GM23248 (cell line): ENCODE data around the gene SYNDIG1. TPM values are rescaled to one million over a fixed set of nuclear protein-coding genes. Genes with fewer than 3 reads are reported as not detected.

Source experiments
- DNase-seq: peaks from one replicate; pipeline ENCODE4 v3.0.0-alpha.2; 2015
- H2AFZ ChIP-seq: fragments of 200-600 bp; sonication (generic); 2 replicates; pipeline ENCODE4 v1.6.1; 2016; ENCODE audit warnings: antibody characterized with exemption
- H3F3A ChIP-seq: fragments of 200-600 bp; sonication (generic); 2 replicates; pipeline ENCODE4 v1.6.1; 2016; ENCODE audit warnings: mild to moderate bottlenecking, antibody characterized with exemption, mixed run types; ENCODE audit not compliant: insufficient read depth
- H3K27ac ChIP-seq: fragments of 200-600 bp; sonication (generic); 2 replicates; pipeline ENCODE4 v1.5.1; 2016; ENCODE audit warnings: mild to moderate bottlenecking
- H3K27me3 ChIP-seq: fragments of 200-600 bp; sonication (generic); replicated peaks from 2 replicates; pipeline ENCODE4 v1.6.1; 2016; ENCODE audit warnings: mild to moderate bottlenecking; ENCODE audit not compliant: insufficient read depth
- H3K36me3 ChIP-seq: fragments of 200-600 bp; sonication (generic); 2 replicates; pipeline ENCODE4 v1.6.1; 2016; ENCODE audit warnings: low read depth, mild to moderate bottlenecking
- H3K4me1 ChIP-seq: fragments of 200-600 bp; sonication (generic); 2 replicates; pipeline ENCODE4 v1.6.1; 2016; ENCODE audit warnings: mild to moderate bottlenecking; ENCODE audit not compliant: insufficient read depth
- H3K4me2 ChIP-seq: fragments of 200-600 bp; sonication (generic); one replicate; pipeline ENCODE4 v1.6.1; 2016; ENCODE audit warnings: mild to moderate bottlenecking; ENCODE audit not compliant: unreplicated experiment
- H3K4me3 ChIP-seq: fragments of 200-600 bp; sonication (generic); 2 replicates; pipeline ENCODE4 v1.5.1; 2016; ENCODE audit warnings: mild to moderate bottlenecking
- H3K79me2 ChIP-seq: fragments of 200-600 bp; sonication (generic); 2 replicates; pipeline ENCODE4 v1.6.1; 2016; ENCODE audit warnings: mild to moderate bottlenecking; ENCODE audit not compliant: insufficient read depth
- H3K9ac ChIP-seq: fragments of 200-600 bp; sonication (generic); 2 replicates; pipeline ENCODE4 v1.6.1; 2016; ENCODE audit warnings: mild to moderate bottlenecking
- H3K9me2 ChIP-seq: fragments of 200-600 bp; sonication (generic); 2 replicates; pipeline ENCODE4 v1.6.1; 2016; ENCODE audit warnings: mixed run types, mild to moderate bottlenecking, moderate library complexity; ENCODE audit not compliant: insufficient read depth
- H3K9me3 ChIP-seq: fragments of 200-600 bp; sonication (generic); one replicate; pipeline ENCODE4 v1.6.1; 2017; ENCODE audit warnings: low read depth
- H4K20me1 ChIP-seq: fragments of 200-600 bp; sonication (generic); 2 replicates; pipeline ENCODE4 v1.6.0; 2016; ENCODE audit not compliant: insufficient read depth
- EZH2 ChIP-seq: fragments of 200-600 bp; sonication (generic); IDR thresholded peaks from 2 replicates; pipeline ENCODE4 v1.6.1; 2018; ENCODE audit warnings: antibody characterized with exemption, mild to moderate bottlenecking; ENCODE audit not compliant: insufficient read depth, poor library complexity, severe bottlenecking
- EZH2phosphoT487 ChIP-seq: fragments of 200-600 bp; sonication (generic); IDR thresholded peaks from 2 replicates; pipeline ENCODE4 v1.6.1; 2018; ENCODE audit warnings: antibody characterized with exemption, moderate library complexity, mild to moderate bottlenecking, low read depth; ENCODE audit not compliant: insufficient read depth
- WGBS, 2 experiments: methylation state at CpG; one replicate each; pipeline ENCODE4 v1.1.6; 2015 to 2017; ENCODE audit warnings: low lambda C conversion rate in 2 of 2, low coverage in 1 of 2; ENCODE audit errors: missing lambda C conversion rate in 2 of 2; 5-methylcytosine and 5-hydroxymethylcytosine counted together
- in situ Hi-C: fragments of 300-500 bp; cut with MboI; formaldehyde crosslinking; loops from 2 replicates; pipeline ENCODE4 v1.15.0; 2020
- polyA plus RNA-seq: library from polyadenylated mRNA; unstranded; fragments of >200 nt; fragmentation: Nextera tagmentation; extraction: Ambion mirVana; gene quantifications from 2 replicates; pipeline ENCODE4 v1.2.1, GENCODE V29; 2016
- total RNA-seq: library from RNA; depleted of rRNA; stranded (reverse); fragments of >200 nt; shearing (Covaris generic); gene quantifications from 2 replicates; pipeline ENCODE4 v1.2.3, GENCODE V29; 2014

Gene SYNDIG1
- total and polyA plus RNA-seq, 2 experiments from 2014 or later = 1.6 to 2.6 TPM

DNA sequence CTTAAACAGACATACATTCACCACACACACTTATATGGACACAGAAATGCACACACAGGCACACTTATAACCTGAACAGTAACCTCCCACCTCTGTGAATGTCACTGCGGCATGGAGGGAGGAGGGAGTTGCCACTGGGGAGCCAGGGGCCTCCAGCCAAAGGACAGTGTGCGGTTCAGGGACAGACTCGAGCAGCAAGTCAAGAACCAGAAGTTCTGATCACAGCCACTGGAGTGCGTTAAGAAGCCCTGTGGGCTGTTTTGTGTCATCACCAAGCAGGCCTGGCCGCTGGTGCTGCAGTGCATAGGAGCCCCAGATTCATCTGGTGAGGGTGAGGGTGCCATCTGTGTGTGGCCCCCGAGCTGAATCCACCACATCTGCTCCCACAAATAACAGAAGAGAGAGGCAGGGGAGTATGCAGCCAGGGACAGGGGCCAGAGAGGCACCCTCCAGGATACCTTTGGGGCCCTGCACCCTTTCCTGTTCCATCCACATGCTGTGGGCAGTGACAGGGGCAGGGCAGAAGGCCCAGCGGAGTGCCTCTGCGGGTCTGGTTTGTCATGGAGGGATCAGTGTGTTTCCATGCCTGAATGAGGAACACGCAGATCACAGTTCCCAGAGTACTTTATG lies 20.3 kb downstream of the SYNDIG1 start:
- no peaks in the 10 kb centered on the region for H3F3A ChIP-seq
- H3K9me2 ChIP-seq = no peaks in the 10 kb centered on the region
- no peaks in the 10 kb centered on the region for H3K27me3 ChIP-seq
- no peaks in the 10 kb centered on the region for H4K20me1 ChIP-seq
- H3K4me3 ChIP-seq = no peak overlapping the region
- H3K27ac ChIP-seq = no peak overlapping the region
- H3K4me2 ChIP-seq = no peak overlapping the region
- no peak overlapping the region for H2AFZ ChIP-seq
- DNase-seq = no peak
- no peaks in the 10 kb centered on the region for H3K79me2 ChIP-seq
- H3K4me1 ChIP-seq = no peaks in the 10 kb centered on the region
- H3K9ac ChIP-seq = no peak overlapping the region
- in situ Hi-C loops = no loop called here
- TF ChIP-seq EZH2 (no peak), EZH2phosphoT487 (no peak)
- WGBS, 2 experiments = 69% methylated on average over 9 of the region's 9 CpGs
- no peaks in the 10 kb centered on the region for H3K9me3 ChIP-seq
- H3K36me3 ChIP-seq = no peaks in the 10 kb centered on the region

DNA sequence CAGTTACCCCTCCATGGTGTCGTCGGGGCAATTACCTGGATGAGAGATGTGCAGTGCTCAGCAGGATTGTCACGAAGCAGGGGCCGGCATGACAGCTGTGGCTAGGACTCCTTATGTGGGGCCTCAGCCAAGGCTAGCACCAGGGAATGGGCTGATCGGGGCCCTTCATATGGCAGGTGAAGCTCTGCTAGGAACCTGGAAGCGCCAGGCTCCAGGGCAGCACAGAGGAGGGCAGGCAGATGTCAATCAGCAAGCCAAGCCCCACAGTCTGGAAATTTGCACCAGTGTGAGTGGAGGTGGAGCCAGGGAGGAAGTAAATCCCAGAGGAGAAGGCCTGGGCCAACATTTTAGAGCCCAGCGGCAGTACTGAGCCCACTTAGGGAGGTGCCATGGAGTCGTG lies 21.2 kb downstream of the SYNDIG1 start:
- Histone ChIP-seq H3K27me3 (no peaks in the 10 kb centered on the region), H3K4me2 (no peak overlapping the region), H3K9me3 (no peaks in the 10 kb centered on the region), H2AFZ (no peak overlapping the region), H3K36me3 (no peaks in the 10 kb centered on the region), H3K9me2 (no peaks in the 10 kb centered on the region), H3K79me2 (no peaks in the 10 kb centered on the region), H3K27ac (no peak overlapping the region), H3K9ac (no peak overlapping the region), H3K4me3 (no peak overlapping the region), H3F3A (no peaks in the 10 kb centered on the region), H3K4me1 (no peaks in the 10 kb centered on the region), H4K20me1 (no peaks in the 10 kb centered on the region)
- DNase-seq = no peak
- TF ChIP-seq EZH2 (no peak), EZH2phosphoT487 (no peak)
- WGBS, 2 experiments = 72 to 80% methylated on average over 8 of the region's 8 CpGs
- in situ Hi-C loops = no loop called here

DNA sequence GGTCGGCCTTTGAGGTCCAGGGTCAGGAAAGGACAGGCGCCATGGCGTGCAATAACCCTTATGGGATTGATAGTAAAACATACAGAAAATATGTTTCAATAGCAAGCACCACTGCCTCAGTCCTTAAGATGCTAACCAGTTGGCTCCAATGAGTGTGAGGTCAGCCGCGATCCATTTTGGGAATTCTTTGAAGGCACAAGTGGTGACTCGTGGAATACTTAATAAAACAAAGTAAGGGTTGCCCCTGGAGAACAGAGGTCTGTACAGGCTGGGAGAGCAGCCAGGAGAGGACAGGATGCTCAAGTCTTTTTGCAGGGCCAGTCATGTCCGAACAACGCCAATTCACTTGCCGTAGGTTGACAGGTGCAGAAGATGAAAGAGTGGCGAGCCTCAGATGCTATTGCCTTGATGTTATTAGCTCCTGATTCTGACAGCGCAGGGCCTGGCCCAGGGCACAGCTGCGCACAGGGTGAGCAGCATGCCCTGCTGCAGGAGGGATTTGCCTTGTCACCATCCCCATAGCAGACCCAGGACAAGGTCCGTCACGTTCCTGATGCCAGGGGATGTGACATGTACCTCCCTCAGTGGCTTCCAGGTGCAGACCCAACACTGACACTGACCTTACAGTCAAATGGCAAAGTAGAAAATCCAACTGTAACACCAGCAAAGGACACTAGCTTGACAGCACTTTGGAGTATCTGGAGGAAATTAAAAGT lies 21.8 kb downstream of the SYNDIG1 start:
- Histone ChIP-seq H3K4me3 (no peak overlapping the region), H3K4me1 (no peaks in the 10 kb centered on the region), H3K9ac (no peak overlapping the region), H3K27ac (no peak overlapping the region), H3K36me3 (no peaks in the 10 kb centered on the region), H2AFZ (no peak overlapping the region), H3K9me3 (no peaks in the 10 kb centered on the region), H3K4me2 (no peak overlapping the region), H3K9me2 (no peaks in the 10 kb centered on the region), H4K20me1 (no peaks in the 10 kb centered on the region), H3K79me2 (no peaks in the 10 kb centered on the region), H3K27me3 (no peaks in the 10 kb centered on the region), H3F3A (no peaks in the 10 kb centered on the region)
- in situ Hi-C loops = no loop called here
- no peak for TF ChIP-seq EZH2
- no peak for TF ChIP-seq EZH2phosphoT487
- DNase-seq = peak; percentile 19
- 84 to 91% methylated on average over 14 of the region's 14 CpGs for WGBS, 2 experiments

DNA sequence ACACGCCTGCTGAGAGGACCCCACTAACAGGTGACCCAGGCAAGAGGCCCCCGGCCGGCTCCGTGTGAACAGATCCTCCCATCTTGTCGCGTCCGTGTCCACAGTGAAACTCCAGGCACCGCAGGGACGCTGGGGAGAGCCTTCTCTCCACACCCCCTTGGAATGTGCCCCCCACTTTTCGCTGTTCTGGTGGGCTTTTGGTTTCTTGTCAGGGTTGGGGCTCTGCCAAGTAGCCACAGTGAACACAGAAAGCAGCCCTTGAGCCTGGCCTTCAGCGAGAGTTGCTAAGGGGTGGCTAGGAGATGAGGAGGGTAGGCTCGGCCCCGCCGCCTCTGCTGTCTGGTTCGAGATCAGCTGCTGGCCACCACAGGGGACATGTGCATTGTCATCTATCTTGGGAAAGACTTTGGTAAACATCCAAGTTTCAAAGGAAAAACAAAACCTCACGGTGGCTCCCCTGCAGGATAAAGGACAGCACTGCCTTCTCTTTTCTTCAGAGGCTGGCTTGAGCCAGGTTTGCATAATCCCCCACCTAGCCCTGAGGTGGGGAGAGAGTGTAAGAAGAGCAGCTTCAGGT lies 22.7 kb downstream of the SYNDIG1 start:
- no peaks in the 10 kb centered on the region for H3K36me3 ChIP-seq
- TF ChIP-seq EZH2phosphoT487 = no peak
- TF ChIP-seq EZH2 = no peak
- no peak overlapping the region for H2AFZ ChIP-seq
- no peaks in the 10 kb centered on the region for H3K79me2 ChIP-seq
- H3F3A ChIP-seq = no peaks in the 10 kb centered on the region
- H3K9me2 ChIP-seq = no peaks in the 10 kb centered on the region
- no peaks in the 10 kb centered on the region for H4K20me1 ChIP-seq
- H3K9me3 ChIP-seq = no peaks in the 10 kb centered on the region
- in situ Hi-C loops = no loop called here
- H3K27me3 ChIP-seq = no peaks in the 10 kb centered on the region
- H3K27ac ChIP-seq = no peak overlapping the region
- DNase-seq = peak; percentile 13
- no peaks in the 10 kb centered on the region for H3K4me1 ChIP-seq
- 62 to 66% methylated on average over 16 of the region's 16 CpGs for WGBS, 2 experiments
- no peak overlapping the region for H3K4me2 ChIP-seq
- H3K9ac ChIP-seq = no peak overlapping the region
- no peak overlapping the region for H3K4me3 ChIP-seq
